Colonic mucosa (tissue), 4 donors: Measurements from ENCODE around the gene KLHL6. TPM values are rescaled to one million over a fixed set of nuclear protein-coding genes. Genes with fewer than 3 reads are reported as not detected.

Source experiments
- DNase-seq: peaks from one replicate; pipeline ENCODE4 v3.0.0-alpha.2; 2020
- H3K27ac ChIP-seq: fragments of 200-600 bp; one replicate; pipeline ENCODE4 v1.8.0; 2021
- H3K27me3 ChIP-seq: fragments of 200-600 bp; one replicate; pipeline ENCODE4 v1.8.0; 2021
- H3K36me3 ChIP-seq: fragments of 200-600 bp; one replicate; pipeline ENCODE4 v1.8.0; 2021
- H3K4me1 ChIP-seq: fragments of 200-600 bp; one replicate; pipeline ENCODE4 v1.8.0; 2021; ENCODE audit warnings: mild to moderate bottlenecking
- H3K4me3 ChIP-seq: fragments of 200-600 bp; one replicate; pipeline ENCODE4 v1.8.0; 2021
- H3K9ac ChIP-seq, 2 donors: one replicate each; pipeline ENCODE4 v1.7.0; 2013; ENCODE audit warnings: control low read depth in 2 of 2, low read depth in 2 of 2, low read length in 2 of 2
- H3K9me3 ChIP-seq: fragments of 200-600 bp; one replicate; pipeline ENCODE4 v1.8.0; 2021
- intact Hi-C: fragments of 100-400 bp; cut with DNase I; formaldehyde crosslinking; loops from one replicate; pipeline ENCODE4 v1.14.1; 2022
- total RNA-seq, 2 donors: library from RNA; stranded (reverse); fragmentation: NEBNext Ultra II Directional in 1 of 2; extraction: Animal tissue kit (Norgen Biotek cat#: 25700) in 1 of 2; gene quantifications; one replicate each; pipeline ENCODE4 v1.2.1, GENCODE V29; 2021
- TF ChIP-seq, protein P1 (sequence below): fragments of 200-600 bp; IDR thresholded peaks from one replicate; pipeline ENCODE4 v1.8.0; 2022; ENCODE audit warnings: antibody characterized with exemption, mild to moderate bottlenecking
- donor health status: healthy.
- donor health status: DM: no; HTN: no; CAD: no.
- donor health status: DM: no; HTN: no; CAD: no.

KLHL6 gene
- total RNA-seq, 2 donors from 2014 or later: 2.0 to 2.1 TPM

DNA sequence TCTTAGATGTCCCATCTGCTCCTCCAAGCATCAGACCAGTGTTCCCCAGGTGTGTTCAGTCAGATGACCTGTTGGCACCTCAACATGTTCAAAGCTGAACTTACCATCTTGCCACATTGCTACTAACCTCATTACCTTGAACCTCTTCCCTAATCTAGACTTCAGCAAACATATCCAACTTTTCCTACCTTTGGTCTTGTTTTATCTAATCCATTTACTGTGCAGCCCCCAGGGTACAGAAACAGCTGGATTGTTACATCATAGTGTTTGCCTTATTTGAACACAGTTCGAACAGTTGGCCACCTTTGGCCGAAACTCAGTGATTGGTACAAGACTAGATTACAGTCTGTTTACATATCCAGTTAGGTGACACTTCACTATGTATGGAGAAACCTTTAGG, 91.0 kb downstream of the KLHL6 start:
- TF ChIP-seq, protein P1, sequence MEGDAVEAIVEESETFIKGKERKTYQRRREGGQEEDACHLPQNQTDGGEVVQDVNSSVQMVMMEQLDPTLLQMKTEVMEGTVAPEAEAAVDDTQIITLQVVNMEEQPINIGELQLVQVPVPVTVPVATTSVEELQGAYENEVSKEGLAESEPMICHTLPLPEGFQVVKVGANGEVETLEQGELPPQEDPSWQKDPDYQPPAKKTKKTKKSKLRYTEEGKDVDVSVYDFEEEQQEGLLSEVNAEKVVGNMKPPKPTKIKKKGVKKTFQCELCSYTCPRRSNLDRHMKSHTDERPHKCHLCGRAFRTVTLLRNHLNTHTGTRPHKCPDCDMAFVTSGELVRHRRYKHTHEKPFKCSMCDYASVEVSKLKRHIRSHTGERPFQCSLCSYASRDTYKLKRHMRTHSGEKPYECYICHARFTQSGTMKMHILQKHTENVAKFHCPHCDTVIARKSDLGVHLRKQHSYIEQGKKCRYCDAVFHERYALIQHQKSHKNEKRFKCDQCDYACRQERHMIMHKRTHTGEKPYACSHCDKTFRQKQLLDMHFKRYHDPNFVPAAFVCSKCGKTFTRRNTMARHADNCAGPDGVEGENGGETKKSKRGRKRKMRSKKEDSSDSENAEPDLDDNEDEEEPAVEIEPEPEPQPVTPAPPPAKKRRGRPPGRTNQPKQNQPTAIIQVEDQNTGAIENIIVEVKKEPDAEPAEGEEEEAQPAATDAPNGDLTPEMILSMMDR: no peak
- Histone ChIP-seq H3K9me3 (no peaks in the 10 kb centered on the region), H3K4me3 (no peak overlapping the region), H3K4me1 (no peaks in the 10 kb centered on the region), H3K9ac (no peak overlapping the region), H3K27me3 (no peaks in the 10 kb centered on the region), H3K36me3 (no peaks in the 10 kb centered on the region), H3K27ac (no peak overlapping the region)
- intact Hi-C loops: no loop called here
- DNase-seq: peak; percentile 29

DNA sequence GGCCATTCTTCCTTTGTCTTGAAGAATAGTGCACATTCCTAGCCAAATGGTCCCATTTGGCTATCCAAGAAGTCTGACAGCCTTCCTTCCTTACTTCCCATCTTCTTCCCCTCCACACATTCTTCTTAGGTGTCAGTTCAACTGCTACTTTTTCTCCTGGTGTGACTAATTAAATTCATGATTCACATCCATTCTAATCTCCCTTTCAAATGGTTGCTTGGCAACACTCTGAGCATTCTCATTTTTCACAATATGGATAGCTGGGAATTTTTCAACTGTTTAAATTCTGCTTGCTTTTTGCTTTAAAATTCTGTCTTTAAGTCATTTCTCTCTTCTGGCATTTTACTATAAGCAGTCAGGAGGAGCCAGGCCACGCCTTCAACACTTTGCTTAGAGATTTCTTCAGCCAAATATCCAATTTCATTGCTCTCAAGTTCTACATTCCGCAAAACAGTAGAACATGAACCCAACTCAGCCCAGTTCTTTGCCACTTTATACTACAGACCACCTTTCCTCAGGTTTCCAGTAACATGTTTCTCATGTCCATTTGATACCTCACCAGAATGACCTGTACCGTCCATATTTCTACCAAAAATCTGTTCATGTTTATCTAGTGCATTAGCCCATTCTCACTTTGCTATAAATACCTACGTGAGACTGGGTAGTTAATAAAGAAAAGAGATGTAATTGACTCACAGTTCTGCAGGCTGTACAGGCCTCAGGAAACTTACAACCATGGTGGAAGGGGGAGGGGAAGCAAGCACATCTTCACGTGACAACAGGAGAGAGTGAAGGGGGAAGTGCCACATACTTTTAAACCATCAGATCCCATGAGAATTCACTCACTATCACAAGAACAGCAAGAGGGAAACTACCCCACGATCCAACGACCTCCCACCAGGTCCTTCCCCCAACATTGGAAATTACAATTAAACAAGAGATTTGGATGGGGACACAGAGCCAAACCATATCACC, 95.1 kb downstream of the KLHL6 start:
- intact Hi-C loops: no loop called here
- no peaks in the 10 kb centered on the region for H3K27me3 ChIP-seq
- no peak for DNase-seq
- H3K4me3 ChIP-seq: no peak overlapping the region
- H3K4me1 ChIP-seq: no peaks in the 10 kb centered on the region
- no peak overlapping the region for H3K27ac ChIP-seq
- no peaks in the 10 kb centered on the region for H3K36me3 ChIP-seq
- no peaks in the 10 kb centered on the region for H3K9me3 ChIP-seq
- TF ChIP-seq, protein P1: no peak
- no peak overlapping the region for H3K9ac ChIP-seq

DNA sequence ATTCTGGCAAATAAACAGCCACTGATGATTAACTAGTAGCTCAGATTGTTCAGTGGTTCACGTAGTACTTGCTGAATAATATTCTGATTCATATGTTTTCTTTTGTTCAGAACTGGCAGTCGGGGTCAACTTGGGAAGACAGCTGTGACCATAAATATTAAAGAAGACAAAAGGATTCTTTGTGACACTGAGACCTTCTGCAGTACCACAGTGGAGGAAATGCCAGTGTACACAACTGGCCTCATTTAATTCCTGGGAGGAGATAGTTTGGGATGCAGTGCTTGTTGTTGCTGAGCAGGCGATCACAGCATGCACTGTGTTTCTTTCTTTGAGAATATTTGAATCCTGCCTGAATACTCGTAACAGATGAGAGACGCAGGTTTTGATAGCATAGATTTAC, 100.4 kb downstream of the KLHL6 start:
- no peaks in the 10 kb centered on the region for H3K27me3 ChIP-seq
- no peaks in the 10 kb centered on the region for H3K36me3 ChIP-seq
- TF ChIP-seq, protein P1: no peak
- no peak overlapping the region for H3K27ac ChIP-seq
- no peak overlapping the region for H3K9ac ChIP-seq
- no peaks in the 10 kb centered on the region for H3K9me3 ChIP-seq
- intact Hi-C loops: no loop called here
- no peak for DNase-seq
- H3K4me3 ChIP-seq: no peak overlapping the region
- no peaks in the 10 kb centered on the region for H3K4me1 ChIP-seq

DNA sequence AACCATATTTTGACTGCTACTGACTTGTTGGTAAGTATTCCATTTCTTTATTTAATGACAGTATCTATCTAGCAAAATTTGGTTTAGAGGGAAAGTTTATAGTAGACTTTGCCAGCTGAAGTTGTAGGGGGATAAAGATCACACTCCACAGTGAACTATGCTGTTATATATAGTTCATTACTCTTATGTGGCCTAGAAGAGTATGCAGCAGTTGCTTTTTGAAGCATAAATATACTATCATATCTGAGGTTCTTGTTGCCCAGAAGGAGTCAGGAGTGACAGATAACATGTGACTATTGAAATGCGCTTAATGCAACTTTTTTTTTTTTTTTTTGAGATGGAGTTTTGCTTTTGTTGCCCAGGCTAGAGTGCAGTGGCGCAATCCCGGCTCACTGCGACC, 101.4 kb downstream of the KLHL6 start:
- DNase-seq: no peak
- intact Hi-C loops: no loop called here
- H3K9ac ChIP-seq: no peak overlapping the region
- H3K36me3 ChIP-seq: no peaks in the 10 kb centered on the region
- H3K4me1 ChIP-seq: no peaks in the 10 kb centered on the region
- no peaks in the 10 kb centered on the region for H3K9me3 ChIP-seq
- TF ChIP-seq, protein P1: no peak
- no peaks in the 10 kb centered on the region for H3K27me3 ChIP-seq
- no peak overlapping the region for H3K4me3 ChIP-seq
- H3K27ac ChIP-seq: no peak overlapping the region

DNA sequence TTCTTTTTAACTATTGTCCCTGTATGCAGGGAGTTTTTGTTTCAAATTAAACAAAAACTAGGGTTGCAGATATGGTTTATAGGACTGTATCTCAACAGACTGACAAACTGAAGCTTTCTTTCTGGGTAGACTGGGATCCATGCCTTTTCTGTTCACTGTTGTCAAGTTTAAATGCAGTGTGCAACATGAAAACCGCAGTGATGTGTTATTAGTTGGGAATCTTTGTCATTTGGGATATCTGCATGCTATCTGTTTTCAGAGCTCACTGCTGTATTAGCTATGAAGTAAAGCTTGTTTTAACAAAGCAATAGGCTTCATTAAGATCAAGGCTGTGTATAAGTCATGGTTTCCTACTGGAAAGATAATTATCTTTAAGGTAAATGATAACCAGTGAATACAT, 105.7 kb downstream of the KLHL6 start:
- no peaks in the 10 kb centered on the region for H3K36me3 ChIP-seq
- H3K9ac ChIP-seq: no peak overlapping the region
- intact Hi-C loops: no loop called here
- TF ChIP-seq, protein P1: no peak
- no peak overlapping the region for H3K4me3 ChIP-seq
- H3K27me3 ChIP-seq: no peaks in the 10 kb centered on the region
- no peaks in the 10 kb centered on the region for H3K9me3 ChIP-seq
- no peak overlapping the region for H3K27ac ChIP-seq
- no peaks in the 10 kb centered on the region for H3K4me1 ChIP-seq
- no peak for DNase-seq
